ENCODE data around the gene TUBA4A. TPM values are rescaled to one million over a fixed set of nuclear protein-coding genes. Genes with fewer than 3 reads are reported as not detected.
A peak's percentile ranks its signal among the peaks of the same experiment; 100 is the strongest.

The TUBA4A gene
- total RNA-seq, 1 donor from 2014 or later, result 27.5 TPM

- peak; percentile 24 for DNase-seq
- TF ChIP-seq CTCF (IDR thresholded peaks at IDR 0.05; ENCODE audit: partially characterized antibody, unreplicated experiment), result no peak
- Mint-ChIP-seq H3K9me3 (ENCODE audit: unreplicated experiment) (peaks cover 6% of the 10 kb centered on the region), H3K4me3 (ENCODE audit: unreplicated experiment) (peak overlapping the region; percentile 86), H3K36me3 (ENCODE audit: unreplicated experiment) (no peaks in the 10 kb centered on the region), H3K27me3 (ENCODE audit: unreplicated experiment) (peaks cover 5% of the 10 kb centered on the region), H3K4me1 (ENCODE audit: low read depth, unreplicated experiment) (peaks cover 15% of the 10 kb centered on the region), H3K27ac (ENCODE audit: unreplicated experiment) (no peak overlapping the region)
Measured at GRCh38 chr2:219228911-219229304, 24.8 kb downstream of the TUBA4A start.

- H3K36me3 Mint-ChIP-seq (ENCODE audit: unreplicated experiment), result no peaks in the 10 kb centered on the region
- peak overlapping the region; percentile 33 for H3K27ac Mint-ChIP-seq (ENCODE audit: unreplicated experiment)
- TF ChIP-seq CTCF (IDR thresholded peaks at IDR 0.05; ENCODE audit: partially characterized antibody, unreplicated experiment), result no peak
- peaks cover 15% of the 10 kb centered on the region for H3K4me1 Mint-ChIP-seq (ENCODE audit: low read depth, unreplicated experiment)
- peaks cover 5% of the 10 kb centered on the region for H3K27me3 Mint-ChIP-seq (ENCODE audit: unreplicated experiment)
- peak overlapping the region; percentile 86 for H3K4me3 Mint-ChIP-seq (ENCODE audit: unreplicated experiment)
- DNase-seq, result no peak
- H3K9me3 Mint-ChIP-seq (ENCODE audit: unreplicated experiment), result peaks cover 6% of the 10 kb centered on the region
Measured at GRCh38 chr2:219228041-219228910, 25.4 kb downstream of the TUBA4A start.

GRCh38 chr2:219225350-219225749 lies 28.4 kb downstream of the TUBA4A start:
- no peak overlapping the region for H3K4me3 Mint-ChIP-seq (ENCODE audit: unreplicated experiment)
- DNase-seq, result no peak
- H3K9me3 Mint-ChIP-seq (ENCODE audit: unreplicated experiment), result peaks cover 6% of the 10 kb centered on the region
- no peak for TF ChIP-seq CTCF (IDR thresholded peaks at IDR 0.05; ENCODE audit: partially characterized antibody, unreplicated experiment)
- H3K27me3 Mint-ChIP-seq (ENCODE audit: unreplicated experiment), result peaks cover 11% of the 10 kb centered on the region
- H3K36me3 Mint-ChIP-seq (ENCODE audit: unreplicated experiment), result peaks cover 5% of the 10 kb centered on the region
- peaks cover 14% of the 10 kb centered on the region for H3K4me1 Mint-ChIP-seq (ENCODE audit: low read depth, unreplicated experiment)
- H3K27ac Mint-ChIP-seq (ENCODE audit: unreplicated experiment), result no peak overlapping the region

- DNase-seq, result no peak
- Mint-ChIP-seq H3K27ac (ENCODE audit: unreplicated experiment) (no peak overlapping the region), H3K36me3 (ENCODE audit: unreplicated experiment) (peaks cover 5% of the 10 kb centered on the region), H3K9me3 (ENCODE audit: unreplicated experiment) (peaks cover 6% of the 10 kb centered on the region), H3K4me3 (ENCODE audit: unreplicated experiment) (no peak overlapping the region), H3K27me3 (ENCODE audit: unreplicated experiment) (peaks cover 7% of the 10 kb centered on the region), H3K4me1 (ENCODE audit: low read depth, unreplicated experiment) (peaks cover 15% of the 10 kb centered on the region)
- no peak for TF ChIP-seq CTCF (IDR thresholded peaks at IDR 0.05; ENCODE audit: partially characterized antibody, unreplicated experiment)
Measured at GRCh38 chr2:219223831-219224610, 29.7 kb downstream of the TUBA4A start.
